Trophoblast cell (in vitro differentiated cells and primary cell): ENCODE data around the gene CYB561D1.
A peak's percentile ranks its signal among the peaks of the same experiment; 100 is the strongest.

Experiments
- DNase-seq, 2 donors: peaks; one replicate each; pipeline ENCODE4 v3.0.0-alpha.2; 2016
- H2AFZ ChIP-seq: 2 replicates; pipeline ENCODE4 v1.6.1; 2013; ENCODE audit warnings: low read length, moderate library complexity, mild to moderate bottlenecking; ENCODE audit not compliant: insufficient read depth, poor library complexity
- H2AK5ac ChIP-seq: 2 replicates; pipeline ENCODE4 v1.6.1; 2013; ENCODE audit warnings: mild to moderate bottlenecking, low read length
- H2BK120ac ChIP-seq: 2 replicates; pipeline ENCODE4 v1.6.1; 2013; ENCODE audit warnings: low read length, mild to moderate bottlenecking, moderate library complexity; ENCODE audit not compliant: insufficient read depth, poor library complexity
- H2BK12ac ChIP-seq: 2 replicates; pipeline ENCODE4 v1.6.1; 2013; ENCODE audit warnings: mild to moderate bottlenecking, low read length, moderate library complexity
- H2BK5ac ChIP-seq: 2 replicates; pipeline ENCODE4 v1.6.1; 2013; ENCODE audit warnings: low read length, low read depth, moderate library complexity, mild to moderate bottlenecking; ENCODE audit not compliant: poor library complexity
- H3K14ac ChIP-seq: 2 replicates; pipeline ENCODE4 v1.6.1; 2013; ENCODE audit warnings: mild to moderate bottlenecking, low read length
- H3K18ac ChIP-seq: 2 replicates; pipeline ENCODE4 v1.6.1; 2013; ENCODE audit warnings: mild to moderate bottlenecking, low read length
- H3K23ac ChIP-seq: 2 replicates; pipeline ENCODE4 v1.6.1; 2013; ENCODE audit warnings: low read length
- H3K27ac ChIP-seq: 2 replicates; pipeline ENCODE4 v1.5.1; 2013; ENCODE audit warnings: low read depth, mild to moderate bottlenecking, inconsistent platforms, low read length, moderate library complexity
- H3K27me3 ChIP-seq: 2 replicates; pipeline ENCODE4 v1.6.1; 2013; ENCODE audit warnings: inconsistent platforms, mild to moderate bottlenecking, low read length, moderate library complexity; ENCODE audit not compliant: insufficient read depth
- H3K36me3 ChIP-seq, 2 experiments: 1 replicate in 1 of 2; 2 replicates in 1 of 2; pipeline ENCODE4 v1.6.1; 2013; ENCODE audit warnings: low read length in 2 of 2, mild to moderate bottlenecking in 2 of 2, moderate library complexity in 1 of 2; ENCODE audit not compliant: insufficient read depth in 2 of 2, control insufficient read depth in 1 of 2
- H3K4ac ChIP-seq: 2 replicates; pipeline ENCODE4 v1.6.1; 2013; ENCODE audit warnings: low read depth, mild to moderate bottlenecking, low read length, moderate library complexity
- H3K4me1 ChIP-seq, 2 experiments: 1 replicate in 1 of 2; 2 replicates in 1 of 2; pipeline ENCODE4 v1.6.1; 2013; ENCODE audit warnings: low read length in 2 of 2, mild to moderate bottlenecking in 2 of 2, moderate library complexity in 1 of 2; ENCODE audit not compliant: insufficient read depth in 2 of 2, control insufficient read depth in 1 of 2
- H3K4me2 ChIP-seq: 2 replicates; pipeline ENCODE4 v1.6.1; 2013; ENCODE audit warnings: inconsistent platforms, mild to moderate bottlenecking, low read length, moderate library complexity
- H3K4me3 ChIP-seq: 2 replicates; pipeline ENCODE4 v1.5.1; 2013; ENCODE audit warnings: mild to moderate bottlenecking, low read depth, low read length, inconsistent platforms
- H3K79me1 ChIP-seq: one replicate; pipeline ENCODE4 v1.6.1; 2013; ENCODE audit warnings: low read length
- H3K79me2 ChIP-seq: 2 replicates; pipeline ENCODE4 v1.6.1; 2013; ENCODE audit warnings: low read length, mild to moderate bottlenecking; ENCODE audit not compliant: control insufficient read depth, insufficient read depth, poor library complexity
- H3K9ac ChIP-seq: 2 replicates; pipeline ENCODE4 v1.6.1; 2013; ENCODE audit warnings: mild to moderate bottlenecking, low read length
- H3K9me3 ChIP-seq: 2 replicates; pipeline ENCODE4 v1.6.1; 2013; ENCODE audit warnings: low read depth, mild to moderate bottlenecking, control low read depth, inconsistent platforms, low read length; ENCODE audit not compliant: insufficient read depth
- H4K12ac ChIP-seq: 2 replicates; pipeline ENCODE4 v1.6.1; 2013; ENCODE audit warnings: low read depth, mild to moderate bottlenecking, low read length, moderate library complexity
- H4K8ac ChIP-seq: 2 replicates; pipeline ENCODE4 v1.6.1; 2013; ENCODE audit warnings: low read depth, mild to moderate bottlenecking, low read length, moderate library complexity
- H4K91ac ChIP-seq: one replicate; pipeline ENCODE4 v1.6.1; 2013; ENCODE audit warnings: low read depth, mild to moderate bottlenecking, low read length, moderate library complexity
- WGBS: extraction: QIAGEN DNeasy Blood & Tissue Kit; methylation state at CpG from one replicate; pipeline ENCODE4 v1.1.7; 2013; ENCODE audit warnings: missing lambda C conversion rate; ENCODE audit not compliant: insufficient read length, insufficient coverage; ENCODE audit errors: extremely low coverage; 5-methylcytosine and 5-hydroxymethylcytosine counted together

The CYB561D1 gene

DNA sequence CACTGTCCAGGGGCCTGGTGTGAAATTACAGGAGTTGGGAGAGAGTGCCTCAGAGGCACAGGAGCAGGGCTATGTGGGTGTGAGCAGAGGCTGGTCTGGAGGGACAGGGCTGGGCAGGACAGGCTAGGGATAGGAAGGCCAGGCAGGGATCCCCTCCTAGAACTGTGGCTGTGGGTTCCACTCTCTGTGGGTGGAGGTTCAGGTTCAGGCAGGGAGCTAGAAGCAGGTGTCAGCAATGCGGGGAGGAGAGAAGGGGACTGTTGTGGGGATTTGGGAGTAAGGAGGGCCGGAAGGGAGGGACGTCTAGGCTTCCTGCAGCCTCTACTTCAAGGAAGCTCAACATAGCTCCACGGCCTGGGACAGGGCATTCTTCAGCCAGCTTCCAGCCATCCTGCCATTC lies 37.5 kb downstream of the CYB561D1 start:
- no peak overlapping the region for H3K23ac ChIP-seq
- no peak overlapping the region for H4K91ac ChIP-seq
- H2BK12ac ChIP-seq = no peak overlapping the region
- no peaks in the 10 kb centered on the region for H3K79me1 ChIP-seq
- no peak overlapping the region for H3K4me2 ChIP-seq
- H2AK5ac ChIP-seq = no peak overlapping the region
- peaks cover 2% of the 10 kb centered on the region for H3K9me3 ChIP-seq
- H3K14ac ChIP-seq = no peak overlapping the region
- H3K4me1 ChIP-seq = peaks cover 0 to 2% of the 10 kb centered on the region in 2 experiments
- no peak overlapping the region for H4K8ac ChIP-seq
- WGBS = no CpG with 5 or more reads among the region's 4 CpGs
- H3K4me3 ChIP-seq = no peak overlapping the region
- H3K36me3 ChIP-seq = no peaks in the 10 kb centered on the region
- H3K79me2 ChIP-seq = no peaks in the 10 kb centered on the region
- H3K27ac ChIP-seq = no peak overlapping the region
- H3K18ac ChIP-seq = no peak overlapping the region
- no peak overlapping the region for H2AFZ ChIP-seq
- H2BK120ac ChIP-seq = no peak overlapping the region
- no peak for DNase-seq
- no peak overlapping the region for H3K9ac ChIP-seq
- no peak overlapping the region for H3K4ac ChIP-seq
- no peak overlapping the region for H2BK5ac ChIP-seq
- H3K27me3 ChIP-seq = no peaks in the 10 kb centered on the region
- no peak overlapping the region for H4K12ac ChIP-seq

DNA sequence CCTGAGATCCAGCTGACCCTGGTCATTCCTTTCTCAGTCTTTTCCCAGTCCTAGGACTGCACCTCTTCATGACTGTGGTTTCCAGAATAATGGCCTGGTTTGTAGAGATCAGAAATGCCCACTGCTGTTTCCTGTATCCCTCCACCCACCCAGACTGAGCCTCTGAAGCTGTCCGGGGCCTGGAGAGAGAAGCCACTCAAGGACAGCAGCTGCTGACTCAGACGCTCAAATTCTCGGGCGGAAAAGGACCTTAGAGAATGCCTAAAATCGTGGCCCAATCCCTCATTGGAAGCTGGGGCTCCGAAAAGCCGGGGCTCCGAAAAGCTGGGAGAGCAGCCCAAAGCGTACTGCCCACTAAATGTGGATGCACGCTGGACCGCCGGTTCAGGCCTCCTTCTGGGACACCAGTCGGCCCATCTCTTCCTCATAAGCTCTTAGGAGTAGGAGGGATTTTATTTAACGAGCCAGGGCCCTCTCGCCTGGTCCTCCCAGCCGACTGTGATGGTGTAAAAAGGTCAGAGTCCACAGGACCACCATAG lies 38.0 kb downstream of the CYB561D1 start:
- Histone ChIP-seq H3K4ac (no peak overlapping the region), H2AFZ (no peak overlapping the region), H4K12ac (no peak overlapping the region), H4K8ac (no peak overlapping the region), H3K36me3 (no peaks in the 10 kb centered on the region), H3K27ac (no peak overlapping the region), H2BK5ac (no peak overlapping the region), H3K79me1 (no peaks in the 10 kb centered on the region), H3K4me2 (no peak overlapping the region), H3K27me3 (no peaks in the 10 kb centered on the region), H3K18ac (no peak overlapping the region), H4K91ac (no peak overlapping the region), H3K14ac (no peak overlapping the region), H3K23ac (no peak overlapping the region), H3K79me2 (no peaks in the 10 kb centered on the region), H3K9me3 (peaks cover 2% of the 10 kb centered on the region), H2BK12ac (no peak overlapping the region), H2AK5ac (no peak overlapping the region), H2BK120ac (no peak overlapping the region), H3K9ac (no peak overlapping the region), H3K4me1 (peaks cover 0 to 2% of the 10 kb centered on the region in 2 experiments), H3K4me3 (no peak overlapping the region)
- no peak for DNase-seq
- WGBS = no CpG with 5 or more reads among the region's 16 CpGs

DNA sequence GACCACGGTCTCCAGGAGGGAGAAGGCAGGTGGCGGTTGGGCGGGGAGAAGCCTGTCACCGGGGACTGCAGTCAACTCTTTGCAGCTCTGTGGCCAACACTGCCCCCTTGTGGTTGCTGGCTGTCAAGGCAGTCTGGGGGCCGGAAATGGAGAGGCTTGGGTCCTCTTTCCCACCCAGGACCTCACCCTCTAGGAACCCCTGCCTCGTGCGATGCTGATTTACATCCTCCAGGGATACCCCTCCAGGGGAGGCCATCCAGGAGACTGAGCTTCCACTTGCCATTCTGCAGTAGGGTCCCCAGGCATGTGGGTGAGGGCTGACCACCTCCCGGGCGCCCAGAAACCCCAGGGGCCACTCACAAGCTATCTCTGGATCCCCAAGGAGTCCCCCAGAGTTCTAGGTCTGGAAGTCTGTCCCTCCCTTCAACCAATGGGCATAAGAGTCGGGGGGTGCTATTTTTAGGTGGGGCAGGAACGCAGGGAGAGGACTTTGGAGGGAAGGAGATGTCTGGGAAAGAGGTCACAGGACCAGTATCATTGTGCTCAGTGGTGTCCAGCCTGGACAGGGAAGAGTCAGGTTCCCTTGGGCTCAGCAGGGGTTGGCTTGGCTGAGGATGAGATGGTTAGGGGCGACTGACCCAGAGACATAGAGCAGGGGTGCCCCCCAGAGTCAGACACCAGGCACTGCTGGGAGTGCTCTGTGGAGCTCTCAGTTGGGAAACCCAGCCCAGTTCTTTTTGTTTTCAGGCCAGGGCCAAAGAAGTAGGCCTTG lies 38.7 kb downstream of the CYB561D1 start:
- H4K8ac ChIP-seq = peak overlapping the region; percentile 77
- peak; percentile 63 to 90 for DNase-seq
- H3K9ac ChIP-seq = no peak overlapping the region
- WGBS = no CpG with 5 or more reads among the region's 12 CpGs
- H3K23ac ChIP-seq = no peak overlapping the region
- H3K18ac ChIP-seq = no peak overlapping the region
- peak overlapping the region; percentile 25 for H4K12ac ChIP-seq
- H3K9me3 ChIP-seq = peaks cover 2% of the 10 kb centered on the region
- H3K4me1 ChIP-seq = peaks cover 0 to 2% of the 10 kb centered on the region in 2 experiments
- H2AK5ac ChIP-seq = no peak overlapping the region
- no peak overlapping the region for H2BK5ac ChIP-seq
- H2BK120ac ChIP-seq = no peak overlapping the region
- H3K27ac ChIP-seq = no peak overlapping the region
- no peak overlapping the region for H3K4me3 ChIP-seq
- peak overlapping the region; percentile 24 for H2AFZ ChIP-seq
- H3K14ac ChIP-seq = no peak overlapping the region
- H3K36me3 ChIP-seq = no peaks in the 10 kb centered on the region
- H2BK12ac ChIP-seq = no peak overlapping the region
- H3K4ac ChIP-seq = no peak overlapping the region
- H3K27me3 ChIP-seq = no peaks in the 10 kb centered on the region
- no peaks in the 10 kb centered on the region for H3K79me1 ChIP-seq
- H3K79me2 ChIP-seq = no peaks in the 10 kb centered on the region
- peak overlapping the region; percentile 8 for H4K91ac ChIP-seq
- H3K4me2 ChIP-seq = peak overlapping the region; percentile 13

DNA sequence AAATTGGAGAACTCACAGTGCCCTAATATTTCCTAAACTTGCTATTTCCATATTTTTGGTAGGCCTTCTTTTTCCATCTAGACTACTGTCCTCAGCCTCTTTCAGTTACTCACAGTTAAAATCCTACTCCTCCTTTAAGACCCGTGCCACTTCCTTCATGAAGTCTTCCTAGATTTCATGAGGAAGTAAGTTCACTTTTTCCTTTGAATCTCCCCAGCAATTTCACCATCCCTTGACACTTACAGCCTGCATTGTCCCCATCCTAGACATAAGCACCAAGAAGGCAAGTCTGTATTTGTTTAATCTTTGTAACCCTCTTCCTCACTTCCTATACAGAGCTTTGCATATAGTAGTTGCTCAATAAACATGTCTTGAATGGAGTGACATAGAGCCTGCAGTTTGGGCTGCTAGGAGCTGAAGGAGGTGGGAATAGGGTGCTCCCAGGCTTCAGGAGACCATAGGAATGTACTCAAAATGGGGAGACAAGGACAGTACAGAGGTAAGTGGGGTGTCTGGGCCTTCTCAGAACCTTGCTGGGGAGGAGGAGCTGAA lies 40.5 kb downstream of the CYB561D1 start:
- Histone ChIP-seq H2AFZ (no peak overlapping the region), H3K9ac (no peak overlapping the region), H2BK5ac (no peak overlapping the region), H4K8ac (no peak overlapping the region), H3K14ac (no peak overlapping the region), H3K4me3 (no peak overlapping the region), H3K4me2 (no peak overlapping the region), H3K18ac (no peak overlapping the region), H2BK12ac (no peak overlapping the region), H2AK5ac (no peak overlapping the region), H3K27ac (no peak overlapping the region), H3K23ac (no peak overlapping the region), H3K4me1 (peaks cover 0 to 2% of the 10 kb centered on the region in 2 experiments), H3K36me3 (no peaks in the 10 kb centered on the region), H4K12ac (no peak overlapping the region), H3K4ac (no peak overlapping the region), H3K79me2 (no peaks in the 10 kb centered on the region), H3K27me3 (no peaks in the 10 kb centered on the region), H2BK120ac (no peak overlapping the region), H3K9me3 (peaks cover 2% of the 10 kb centered on the region), H3K79me1 (no peaks in the 10 kb centered on the region), H4K91ac (no peak overlapping the region)
- no peak for DNase-seq
- whole genome bisulfite sequencing = no CpG with 5 or more reads among the region's 1 CpG
